Measurements from ENCODE around the gene C2CD5.
"Not testable (repeated sequence)": the region's sequence is repeated elsewhere in the genome, so short reads cannot be mapped to it uniquely, and the experiment has no call there.

C2CD5 gene, protein sequence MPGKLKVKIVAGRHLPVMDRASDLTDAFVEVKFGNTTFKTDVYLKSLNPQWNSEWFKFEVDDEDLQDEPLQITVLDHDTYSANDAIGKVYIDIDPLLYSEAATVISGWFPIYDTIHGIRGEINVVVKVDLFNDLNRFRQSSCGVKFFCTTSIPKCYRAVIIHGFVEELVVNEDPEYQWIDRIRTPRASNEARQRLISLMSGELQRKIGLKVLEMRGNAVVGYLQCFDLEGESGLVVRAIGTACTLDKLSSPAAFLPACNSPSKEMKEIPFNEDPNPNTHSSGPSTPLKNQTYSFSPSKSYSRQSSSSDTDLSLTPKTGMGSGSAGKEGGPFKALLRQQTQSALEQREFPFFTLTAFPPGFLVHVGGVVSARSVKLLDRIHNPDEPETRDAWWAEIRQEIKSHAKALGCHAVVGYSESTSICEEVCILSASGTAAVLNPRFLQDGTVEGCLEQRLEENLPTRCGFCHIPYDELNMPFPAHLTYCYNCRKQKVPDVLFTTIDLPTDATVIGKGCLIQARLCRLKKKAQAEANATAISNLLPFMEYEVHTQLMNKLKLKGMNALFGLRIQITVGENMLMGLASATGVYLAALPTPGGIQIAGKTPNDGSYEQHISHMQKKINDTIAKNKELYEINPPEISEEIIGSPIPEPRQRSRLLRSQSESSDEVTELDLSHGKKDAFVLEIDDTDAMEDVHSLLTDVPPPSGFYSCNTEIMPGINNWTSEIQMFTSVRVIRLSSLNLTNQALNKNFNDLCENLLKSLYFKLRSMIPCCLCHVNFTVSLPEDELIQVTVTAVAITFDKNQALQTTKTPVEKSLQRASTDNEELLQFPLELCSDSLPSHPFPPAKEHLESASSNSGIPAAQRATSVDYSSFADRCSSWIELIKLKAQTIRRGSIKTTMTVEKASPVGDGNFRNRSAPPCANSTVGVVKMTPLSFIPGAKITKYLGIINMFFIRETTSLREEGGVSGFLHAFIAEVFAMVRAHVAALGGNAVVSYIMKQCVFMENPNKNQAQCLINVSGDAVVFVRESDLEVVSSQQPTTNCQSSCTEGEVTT

DNA sequence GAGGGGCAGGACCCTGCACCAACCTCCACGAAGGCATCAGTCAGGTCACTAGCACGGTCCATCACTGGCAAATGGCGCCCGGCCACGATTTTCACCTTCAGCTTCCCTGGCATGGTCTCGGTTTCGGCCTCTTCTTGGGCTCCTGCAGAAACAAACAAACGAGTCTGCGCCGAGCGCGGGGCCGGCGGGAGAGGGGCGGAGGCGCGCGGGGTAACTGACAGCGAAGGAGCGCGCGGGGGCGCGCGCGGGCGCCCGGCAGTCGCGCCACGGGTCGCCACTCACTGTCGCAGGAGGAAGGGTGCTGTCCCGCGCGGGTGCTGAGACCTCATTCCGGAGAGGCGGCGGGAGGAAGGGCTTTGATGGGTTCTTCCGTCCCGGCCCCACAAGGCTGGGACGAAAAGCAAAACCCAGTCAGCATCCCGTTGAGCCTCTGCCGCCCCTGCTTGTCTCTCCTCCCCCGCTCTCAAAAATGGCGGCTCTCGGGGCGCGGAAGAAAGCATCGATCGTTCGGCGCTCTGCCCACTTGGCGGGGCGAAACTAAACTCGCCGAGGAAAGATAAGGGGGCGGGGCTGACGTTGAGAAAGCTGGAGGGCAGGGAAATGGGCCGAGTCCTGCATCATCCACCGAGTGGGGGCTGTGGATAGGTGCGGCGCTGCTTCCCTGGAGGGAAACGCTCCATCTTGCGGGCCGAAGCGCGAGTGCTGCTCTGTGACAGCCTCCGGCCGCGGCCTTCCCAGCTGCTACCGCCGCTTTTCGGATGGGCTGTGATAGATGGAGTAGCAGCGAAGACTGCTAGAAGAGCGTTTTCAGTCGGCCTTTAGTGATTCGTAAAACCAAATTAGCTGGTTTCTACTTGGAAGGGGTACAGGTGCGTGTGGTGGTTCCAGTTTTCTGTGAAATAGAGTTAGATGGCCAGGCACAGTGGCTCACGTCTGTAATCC lies at the start of gene C2CD5:
C2CD5 (minus strand) TSS at position 505 of the 942 bp plus-strand sequence; CDS start at position 113, 392 bp downstream.
- DNase-seq, result peak; percentile 94

DNA sequence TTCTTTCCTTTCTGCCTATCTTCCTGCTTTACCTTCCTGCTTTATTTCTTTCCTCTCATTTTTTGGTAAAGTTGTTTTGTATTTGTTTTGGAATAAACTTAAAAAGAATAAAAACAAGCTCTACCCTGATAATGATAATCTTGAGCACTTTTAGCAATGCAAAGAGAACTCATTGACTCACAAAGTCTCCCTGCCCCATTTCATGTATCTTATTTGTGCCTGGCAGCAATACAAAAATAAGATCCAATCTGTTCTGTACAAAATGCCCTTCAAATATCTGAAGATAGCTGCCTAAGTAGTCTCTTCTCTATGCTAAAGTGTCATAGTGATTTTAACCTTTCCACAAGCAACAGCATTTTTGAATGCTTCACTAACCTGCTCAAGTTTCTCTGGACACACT lies 49.5 kb upstream of the C2CD5 start:
- no peak for DNase-seq

DNA sequence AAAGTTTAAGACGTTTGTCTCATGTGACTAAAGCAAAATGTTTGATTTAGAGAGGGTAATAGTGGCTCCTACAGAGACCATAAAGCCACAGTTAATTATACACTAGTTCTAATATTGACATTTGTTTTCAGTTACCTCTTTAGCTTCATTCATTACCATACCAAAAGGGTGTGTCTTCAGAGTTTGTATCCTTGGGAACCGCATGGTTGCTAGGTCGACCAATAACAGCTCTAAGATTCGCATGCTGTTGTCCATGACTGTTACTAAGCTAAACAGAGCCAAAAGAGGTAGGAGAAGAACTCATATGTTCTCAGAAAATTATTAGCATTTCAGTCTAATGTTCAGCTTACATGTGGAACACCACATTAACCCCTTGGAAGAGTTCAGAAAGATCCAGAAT lies 44.5 kb upstream of the C2CD5 start:
- no peak for DNase-seq

DNA sequence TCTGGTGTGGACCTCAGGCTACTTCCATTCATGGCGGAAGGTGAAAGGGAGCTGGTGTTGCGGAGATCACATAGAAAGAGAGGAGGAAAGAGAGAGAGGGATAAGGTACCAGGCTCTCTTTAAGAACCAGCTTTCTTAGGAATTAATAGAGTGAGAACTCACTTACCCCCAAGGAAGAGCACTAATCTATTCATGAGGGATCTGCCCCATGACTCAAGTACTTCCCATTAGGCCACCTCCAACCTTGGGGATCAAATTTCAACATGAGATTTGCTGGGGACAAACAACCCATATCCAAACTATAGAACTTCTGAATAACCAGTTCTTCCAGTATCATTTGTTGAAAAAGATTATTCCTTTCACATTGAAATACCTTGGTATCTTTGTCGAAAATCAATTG lies 34.0 kb upstream of the C2CD5 start:
- DNase-seq, result no peak

DNA sequence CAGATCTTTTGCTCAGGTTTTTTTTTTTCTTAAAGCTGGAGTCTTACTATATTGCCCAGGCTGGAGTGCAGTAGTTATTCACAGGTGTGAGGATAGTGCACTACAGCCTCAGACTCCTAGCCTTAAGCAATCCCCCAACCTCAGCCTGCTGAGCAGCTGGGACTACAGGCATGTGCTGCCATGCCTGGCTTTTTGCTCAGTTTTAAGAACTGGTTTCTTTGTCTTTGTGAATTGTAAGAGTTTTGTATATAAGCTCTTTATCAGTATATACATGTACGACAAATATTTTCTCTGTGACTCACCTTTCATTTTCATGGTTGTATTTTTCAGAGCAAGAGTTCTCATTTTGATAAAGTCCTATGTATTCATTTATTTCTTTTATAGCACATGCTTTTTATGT lies 33.3 kb upstream of the C2CD5 start:
- no peak for DNase-seq

DNA sequence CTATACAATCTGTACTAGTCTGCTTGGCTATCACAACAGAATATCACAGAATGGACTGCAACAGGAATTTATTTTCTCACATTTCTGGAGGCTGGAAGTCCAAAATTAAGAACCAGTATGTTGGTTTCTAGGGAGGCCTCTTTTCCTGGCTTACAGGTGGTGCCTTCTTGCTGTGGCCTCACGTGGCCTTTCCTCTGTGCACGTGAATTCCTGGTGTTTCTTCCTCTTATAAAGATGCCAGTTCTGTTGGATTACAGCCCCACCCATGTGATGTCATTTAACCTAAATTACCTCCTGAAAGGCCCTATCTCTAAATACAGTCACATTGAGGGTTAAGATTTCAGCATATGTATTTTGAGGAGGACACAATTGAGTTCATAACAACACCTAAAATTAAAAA lies 32.1 kb upstream of the C2CD5 start:
- DNase-seq, result no peak

DNA sequence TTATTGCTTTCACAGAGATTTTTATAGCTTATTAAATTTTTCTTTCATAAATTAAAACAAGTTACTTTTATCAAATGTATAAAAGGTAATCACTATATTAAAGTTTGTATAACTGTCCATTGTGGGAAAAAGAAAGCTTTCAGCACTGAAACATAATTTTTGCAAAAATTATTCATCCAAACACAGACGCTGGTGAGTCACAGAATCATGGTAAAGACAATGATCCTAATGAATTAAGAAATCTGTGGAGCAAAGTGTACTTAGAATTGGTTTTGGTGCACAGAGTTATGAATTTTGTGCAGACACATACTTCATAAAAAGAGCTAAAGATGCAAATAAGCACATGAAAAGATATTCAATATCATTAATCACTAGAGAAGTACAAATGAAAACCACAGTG lies 31.7 kb upstream of the C2CD5 start:
- no peak for DNase-seq

DNA sequence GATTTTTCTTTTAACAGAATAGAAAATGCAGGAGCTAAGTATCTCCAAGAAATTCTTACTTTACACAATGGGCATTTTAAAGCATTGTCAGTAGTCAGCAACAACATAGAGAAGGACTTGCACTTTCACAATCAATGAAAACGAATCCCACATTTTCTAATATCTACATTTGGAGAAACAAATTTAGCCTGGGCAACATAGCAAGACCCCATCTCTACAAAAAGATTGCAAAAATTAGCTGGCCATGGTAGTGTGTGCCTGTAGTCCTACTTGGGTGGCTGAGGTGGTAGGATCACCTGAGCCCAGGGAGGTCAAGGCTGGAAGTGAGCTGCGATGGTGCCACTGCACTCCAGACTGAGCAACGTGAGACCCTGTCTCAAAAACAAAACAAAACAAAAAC lies 30.6 kb upstream of the C2CD5 start:
- DNase-seq, result no peak

DNA sequence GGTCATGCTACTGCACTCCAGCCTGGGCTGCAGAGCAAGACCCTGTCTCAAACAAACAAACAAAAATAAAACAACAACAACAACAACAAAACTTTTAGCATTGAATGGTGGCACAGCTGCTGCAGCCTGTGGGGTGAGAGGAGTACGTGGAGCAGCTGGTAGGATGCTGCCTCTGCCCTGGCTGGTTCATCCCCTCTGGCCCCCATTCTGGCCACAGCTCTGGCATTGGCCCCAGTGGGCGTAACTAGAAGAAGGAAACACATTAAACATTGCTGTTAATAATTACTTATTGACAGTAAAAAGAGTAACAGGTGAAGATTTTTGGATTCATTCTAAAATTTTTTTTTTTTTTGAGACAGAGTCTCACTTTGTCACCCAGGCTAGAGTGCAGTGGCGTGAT lies 28.8 kb upstream of the C2CD5 start:
- DNase-seq, result no peak

DNA sequence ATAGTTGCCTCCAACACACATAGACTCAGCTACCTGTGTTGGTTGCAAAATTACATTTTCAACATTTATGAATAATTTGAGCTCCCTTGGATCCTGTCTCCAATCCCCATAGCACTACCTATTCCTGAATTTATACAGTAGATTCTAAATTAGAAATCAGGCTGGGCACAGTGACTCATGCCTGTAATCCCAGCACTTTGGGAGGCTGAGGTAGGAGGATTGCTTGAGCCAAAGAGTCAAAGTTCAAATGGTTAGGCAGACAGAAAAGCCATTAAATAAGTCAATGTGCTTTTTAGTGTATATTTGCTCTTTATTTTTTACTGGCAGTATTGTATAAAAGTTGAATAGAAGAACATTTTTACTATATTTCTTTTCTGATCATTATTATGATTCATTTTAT lies 24.9 kb upstream of the C2CD5 start:
- DNase-seq, result no peak

DNA sequence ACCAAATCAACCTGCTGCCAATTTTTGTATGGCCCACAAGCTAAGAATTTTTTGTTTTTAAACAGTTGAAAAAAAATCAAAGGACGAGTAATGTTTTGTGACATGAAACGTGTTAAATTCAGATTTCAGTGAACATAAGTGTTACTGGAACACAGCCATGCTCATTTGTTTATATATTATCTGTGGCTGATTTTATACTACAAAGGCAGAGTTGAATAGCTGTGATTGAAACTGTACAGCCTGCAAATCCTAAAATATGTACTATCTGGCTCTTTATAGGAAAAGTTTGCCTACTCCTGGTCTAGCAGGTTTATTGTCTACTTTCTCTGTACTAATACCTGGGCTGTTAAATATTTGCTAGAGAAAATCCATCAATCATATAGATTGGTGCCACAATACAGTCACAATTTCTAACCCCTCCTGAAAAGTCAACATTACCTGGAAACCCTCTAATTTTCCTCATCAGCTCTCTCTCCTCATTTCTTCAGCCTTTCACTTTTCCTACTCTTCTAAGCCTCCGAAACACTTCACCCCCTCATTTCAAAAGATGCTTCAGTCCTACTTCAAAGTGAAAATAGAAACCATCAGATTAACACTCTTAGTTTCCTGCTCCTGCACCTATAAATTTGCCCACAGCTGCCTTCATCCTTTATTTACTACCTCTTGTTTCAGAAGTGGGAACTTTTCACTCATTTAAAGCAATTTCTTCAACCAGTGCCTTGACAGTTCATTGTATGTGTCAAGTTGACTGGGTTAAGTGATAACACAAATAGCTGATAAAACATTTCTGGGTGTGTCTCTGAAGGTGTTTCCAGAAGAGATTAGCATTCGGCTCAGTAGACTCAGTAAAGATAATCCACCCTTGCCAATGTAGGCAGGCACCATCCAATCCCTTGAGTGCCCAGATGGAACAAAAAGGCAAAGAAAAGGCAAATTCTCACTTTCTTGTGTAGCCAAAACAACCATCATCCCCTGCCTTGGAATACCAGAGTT lies 18.0 kb upstream of the C2CD5 start:
- no peak for DNase-seq

DNA sequence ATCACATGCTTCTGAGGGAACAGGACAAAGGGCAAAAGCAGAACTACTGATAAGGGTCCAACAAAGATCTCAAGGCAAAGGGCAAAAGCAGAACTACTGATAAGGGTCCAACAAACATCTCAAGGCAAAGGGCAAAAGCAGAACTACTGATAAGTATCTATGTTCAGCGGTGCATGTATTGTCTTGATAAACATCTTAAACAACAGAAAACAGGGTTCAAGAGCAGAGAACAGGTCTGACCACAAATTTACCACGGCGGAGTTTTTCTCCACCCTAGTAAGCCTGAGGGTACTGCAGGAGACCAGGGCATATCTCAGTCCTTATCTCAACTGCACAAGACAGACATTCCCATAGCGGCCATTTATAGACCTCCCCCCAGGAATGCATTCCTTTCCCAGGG lies 10.4 kb upstream of the C2CD5 start:
- DNase-seq, result not testable (repeated sequence)

DNA sequence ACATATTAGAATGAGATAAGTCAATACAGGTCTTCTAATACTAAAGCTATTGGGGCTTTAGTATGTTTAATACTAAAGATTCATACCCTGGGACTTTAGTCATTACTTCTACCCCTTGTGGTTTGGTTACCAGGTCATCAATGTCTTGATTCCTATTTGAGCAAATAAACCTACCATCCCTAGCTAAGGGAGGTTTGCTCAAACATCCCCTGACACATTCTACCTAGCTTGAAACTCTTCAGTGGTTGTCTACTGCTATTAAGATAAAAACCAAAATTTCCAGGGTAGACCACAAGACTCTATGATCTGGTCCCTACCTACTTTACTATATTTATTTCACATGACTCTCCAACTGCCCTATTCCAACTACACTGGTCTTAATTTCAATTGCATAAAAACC lies 7.3 kb upstream of the C2CD5 start:
- DNase-seq, result no peak

DNA sequence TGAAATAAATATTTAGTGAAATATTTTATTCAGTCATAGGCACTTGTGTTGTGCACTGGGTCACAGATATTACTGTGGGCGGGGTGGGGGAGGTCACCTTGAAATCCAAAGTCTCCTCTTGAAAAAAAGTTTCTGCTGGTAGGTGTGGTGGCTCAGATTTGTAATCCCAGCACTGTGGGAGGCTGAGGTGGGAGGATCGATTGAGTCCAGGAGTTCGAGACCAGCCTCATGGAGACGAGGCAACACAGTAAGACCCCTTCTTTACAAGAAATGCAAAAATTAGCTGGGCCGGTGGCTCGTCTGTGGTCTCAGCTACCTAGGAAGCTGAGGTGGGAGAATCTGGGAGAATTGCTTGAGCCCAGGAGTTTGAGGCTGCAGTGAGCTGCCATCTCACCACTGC lies 913 bp upstream of the C2CD5 start:
- no peak for DNase-seq

DNA sequence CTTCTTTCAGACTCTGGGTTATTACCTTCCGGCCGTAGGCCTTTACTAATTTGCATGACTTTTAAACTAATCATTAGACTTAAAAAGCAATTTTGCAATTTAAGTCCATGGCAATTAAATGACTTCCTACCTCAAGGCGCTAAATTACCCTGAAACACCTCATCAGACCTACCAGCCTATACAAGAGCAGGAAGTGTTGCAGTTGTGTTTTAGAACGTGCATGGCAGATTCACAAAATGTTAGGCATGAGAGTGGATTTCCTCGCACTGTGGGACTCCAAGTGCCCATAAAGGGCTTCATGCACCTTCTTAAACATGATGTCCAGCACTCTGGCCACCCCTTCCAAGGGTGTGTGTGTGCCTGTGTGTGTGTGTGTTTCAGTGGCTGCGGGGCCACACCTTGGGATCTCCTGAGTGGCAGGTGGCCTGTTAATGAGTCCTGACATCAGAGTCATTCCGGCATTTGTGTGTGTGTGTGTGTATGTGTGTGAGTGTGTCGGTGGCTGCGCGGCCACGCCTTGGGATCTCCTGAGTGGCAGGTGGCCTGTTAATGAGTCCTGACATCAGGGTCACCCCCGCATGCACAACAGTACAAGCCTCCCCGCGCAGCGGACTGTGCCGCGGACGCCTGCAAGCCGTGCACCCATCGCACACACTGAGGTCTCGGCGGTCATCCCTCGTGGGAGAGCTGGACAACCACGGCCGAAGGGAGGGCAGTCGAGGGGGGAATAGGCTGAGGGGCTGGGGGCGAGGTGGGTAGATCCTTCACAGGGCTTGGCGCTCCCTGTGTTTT lies 900 bp downstream of the C2CD5 start:
- peak; percentile 32 for DNase-seq

DNA sequence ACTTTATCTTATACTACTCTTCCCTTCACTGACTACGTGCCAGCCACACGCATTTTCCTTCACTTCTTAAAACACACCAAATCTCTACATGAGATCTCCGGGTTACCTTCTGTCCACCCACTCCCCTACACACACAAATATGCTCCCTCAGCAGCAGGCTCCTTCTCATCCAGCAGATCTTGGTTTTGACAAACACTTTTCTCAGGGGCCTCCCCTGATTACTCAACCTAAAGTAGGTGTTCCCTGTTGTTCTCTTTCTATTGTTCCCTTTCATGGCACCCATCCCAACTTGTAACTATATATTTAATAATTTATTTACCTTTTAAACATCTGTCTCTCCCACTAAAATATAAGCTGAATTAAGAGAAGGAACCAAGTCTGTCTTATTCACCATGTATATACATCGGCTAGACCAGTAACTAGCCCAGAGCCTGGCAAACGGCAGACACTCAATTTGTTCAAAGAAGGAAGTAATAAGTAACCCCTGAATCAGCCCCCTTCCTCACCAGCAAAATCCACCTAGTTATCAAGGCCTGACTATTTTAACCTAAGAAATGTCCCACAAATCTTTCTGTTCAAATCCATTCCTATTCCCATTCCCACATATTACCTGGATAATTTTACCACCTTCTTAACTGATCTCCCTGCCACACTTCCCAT lies 2.7 kb downstream of the C2CD5 start:
- no peak for DNase-seq

DNA sequence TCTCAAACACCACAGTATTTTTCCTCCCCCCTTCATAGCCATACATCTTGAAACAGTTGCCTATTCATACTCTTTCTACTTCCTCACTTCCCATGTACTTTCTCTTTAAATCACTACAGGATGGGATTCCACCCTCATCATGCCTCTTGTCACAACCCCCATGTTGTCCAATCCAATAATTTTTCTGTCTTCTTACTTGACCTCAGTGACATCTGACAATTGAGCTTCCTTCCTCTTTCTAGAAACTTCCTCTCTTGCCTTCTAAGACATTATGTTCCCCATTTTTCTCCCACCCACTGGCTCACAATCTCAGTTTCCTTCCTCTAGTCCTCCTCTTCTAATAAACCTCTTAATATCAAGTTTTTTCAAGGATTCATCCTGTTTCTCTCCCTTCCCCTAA lies 5.3 kb downstream of the C2CD5 start:
- DNase-seq, result no peak

DNA sequence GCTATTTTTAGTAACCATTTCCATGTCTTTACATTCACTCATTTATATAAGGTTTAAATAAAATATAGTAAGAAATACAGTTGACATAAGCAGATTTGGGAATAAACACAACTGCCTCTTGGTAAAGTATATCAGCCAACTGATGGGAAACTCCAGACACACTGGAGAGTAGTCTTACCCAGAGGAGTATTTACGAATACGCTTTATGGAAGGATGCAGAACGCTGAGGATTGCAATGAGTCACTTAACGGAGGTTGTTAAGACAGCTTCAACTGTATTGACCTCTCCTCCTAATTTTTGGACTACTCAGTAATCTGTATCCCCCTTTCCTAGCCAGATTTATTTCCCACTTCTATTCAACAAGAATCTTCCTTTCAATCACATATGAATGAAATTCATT lies 6.0 kb downstream of the C2CD5 start:
- no peak for DNase-seq

DNA sequence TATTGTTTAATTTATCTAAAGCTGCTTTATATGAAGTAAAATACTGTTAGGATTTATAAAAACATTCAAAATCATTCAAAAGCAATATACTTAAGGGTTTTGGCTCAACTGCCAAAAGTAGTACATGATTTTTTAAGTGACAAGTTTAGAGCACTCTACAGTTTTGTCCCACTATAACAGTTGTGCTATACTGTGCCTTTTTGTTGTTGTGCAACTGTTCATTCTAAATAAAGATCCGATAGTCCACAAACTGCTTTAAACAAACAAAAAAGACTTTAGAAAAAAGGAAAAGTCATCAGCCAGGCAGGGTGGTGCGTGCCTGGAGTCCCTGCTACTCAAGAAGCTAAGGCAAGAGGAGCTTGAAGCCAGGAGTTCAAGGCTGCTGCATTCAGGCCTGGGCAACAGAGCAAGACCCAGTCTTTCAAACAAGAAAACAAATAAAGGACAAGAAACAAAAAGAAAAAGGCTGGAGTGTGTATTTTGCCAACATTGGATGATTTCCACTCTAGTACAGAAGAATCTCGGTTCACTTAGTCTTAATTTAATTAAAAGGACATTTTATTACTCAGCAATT lies 7.3 kb downstream of the C2CD5 start:
- DNase-seq, result no peak

All from CD4-positive, alpha-beta T cell treated with Interleukin-15 for 1 hour (primary cell).